Upper lobe of right lung (tissue), 1 donor: ENCODE measurements around the gene TRAM2. TPM values are rescaled to one million over a fixed set of nuclear protein-coding genes. Genes with fewer than 3 reads are reported as not detected.

ENCODE experiments used
- ATAC-seq: fragments of 200-7000 bp; cut with Tn5 transposase; one replicate; pipeline ENCODE4 v1.9.1; 2020; ENCODE audit warnings: mild to moderate bottlenecking, moderate library complexity
- DNase-seq: peaks from one replicate; pipeline ENCODE4 v3.0.0-alpha.2; 2020
- H3K27ac ChIP-seq: fragments of 200-600 bp; one replicate; pipeline ENCODE4 v1.8.0; 2022
- H3K27me3 ChIP-seq: fragments of 200-600 bp; one replicate; pipeline ENCODE4 v1.8.0; 2022; ENCODE audit warnings: mild to moderate bottlenecking
- H3K36me3 ChIP-seq: fragments of 200-600 bp; one replicate; pipeline ENCODE4 v1.8.0; 2022
- H3K4me1 ChIP-seq: fragments of 200-600 bp; one replicate; pipeline ENCODE4 v1.8.0; 2022
- H3K4me3 ChIP-seq: fragments of 200-600 bp; one replicate; pipeline ENCODE4 v1.8.0; 2022; ENCODE audit warnings: mild to moderate bottlenecking
- H3K9me3 ChIP-seq: fragments of 200-600 bp; one replicate; pipeline ENCODE4 v1.8.0; 2022
- intact Hi-C: fragments of 100-400 bp; cut with DNase I; formaldehyde crosslinking; loops from one replicate; pipeline ENCODE4 v1.11.0; 2022
- long read RNA-seq: library from polyadenylated mRNA; unstranded; transcript quantifications from one replicate; pipeline ENCODE4 v2.0.0, GENCODE V29; 2021
- total RNA-seq: library from RNA; stranded (reverse); fragmentation: NEBNext Ultra II Directional; extraction: Animal tissue kit (Norgen Biotek cat#: 25700); gene quantifications from one replicate; pipeline ENCODE4 v1.2.1, GENCODE V29; 2021
- TF ChIP-seq, protein P1 (sequence below): fragments of 200-600 bp; IDR thresholded peaks from one replicate; pipeline ENCODE4 v1.8.0; 2022; ENCODE audit warnings: antibody characterized with exemption
- donor health status: DM: no; HTN: yes; CAD: no; lungs with severe emphysema.

TRAM2 gene, protein sequence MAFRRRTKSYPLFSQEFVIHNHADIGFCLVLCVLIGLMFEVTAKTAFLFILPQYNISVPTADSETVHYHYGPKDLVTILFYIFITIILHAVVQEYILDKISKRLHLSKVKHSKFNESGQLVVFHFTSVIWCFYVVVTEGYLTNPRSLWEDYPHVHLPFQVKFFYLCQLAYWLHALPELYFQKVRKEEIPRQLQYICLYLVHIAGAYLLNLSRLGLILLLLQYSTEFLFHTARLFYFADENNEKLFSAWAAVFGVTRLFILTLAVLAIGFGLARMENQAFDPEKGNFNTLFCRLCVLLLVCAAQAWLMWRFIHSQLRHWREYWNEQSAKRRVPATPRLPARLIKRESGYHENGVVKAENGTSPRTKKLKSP
- 24.2 TPM for total RNA-seq
- long read RNA-seq, full-length matches to known transcripts, result 35 of 73 reads
- long read RNA-seq, partial matches to known transcripts, result 6 of 73 reads
- long read RNA-seq, other reads (novel, unspliced or antisense), result 32 of 73 reads

DNA sequence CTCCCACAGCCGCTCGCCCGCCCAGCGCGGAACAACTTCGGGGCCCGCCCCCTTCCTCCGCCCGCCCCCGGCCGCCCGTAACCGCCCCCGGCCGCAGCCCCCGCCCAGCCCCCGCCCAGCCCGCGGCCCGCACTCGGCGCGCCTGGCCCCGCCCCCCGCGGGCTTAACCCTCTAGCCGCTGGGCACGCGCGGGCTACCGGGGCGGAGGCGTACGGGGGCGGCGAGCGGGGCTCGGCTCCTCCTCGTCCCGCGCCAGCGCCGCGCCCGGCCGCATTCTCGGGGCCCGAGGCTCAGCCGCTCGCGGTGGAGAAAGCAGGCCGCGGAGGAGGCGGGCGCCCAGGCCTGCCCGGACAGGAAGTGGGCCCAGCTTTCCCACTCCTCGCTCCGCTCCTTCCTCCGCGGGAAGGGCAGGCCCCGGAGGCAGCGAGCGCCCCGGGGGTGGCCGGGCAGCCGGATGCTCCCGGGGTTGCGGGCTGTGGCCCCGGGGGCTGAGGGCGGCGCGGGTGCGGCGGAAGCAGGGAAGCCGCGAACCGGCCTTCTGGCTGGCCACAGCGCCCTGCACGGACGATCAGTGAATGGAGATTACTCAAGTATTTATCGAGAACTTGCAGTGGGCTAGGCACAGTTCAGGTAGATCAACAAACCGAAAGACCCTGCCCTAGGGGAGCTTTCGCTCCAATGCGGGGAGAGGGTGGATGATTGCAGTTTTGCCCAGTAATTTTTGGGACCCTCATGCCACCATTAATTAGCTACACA lies at the start of gene TRAM2:
TSS of gene TRAM2 (minus strand) at position 39 of the 756 bp plus-strand sequence. CDS start 145 bp downstream, outside the sequence.
- TF ChIP-seq, protein P1, sequence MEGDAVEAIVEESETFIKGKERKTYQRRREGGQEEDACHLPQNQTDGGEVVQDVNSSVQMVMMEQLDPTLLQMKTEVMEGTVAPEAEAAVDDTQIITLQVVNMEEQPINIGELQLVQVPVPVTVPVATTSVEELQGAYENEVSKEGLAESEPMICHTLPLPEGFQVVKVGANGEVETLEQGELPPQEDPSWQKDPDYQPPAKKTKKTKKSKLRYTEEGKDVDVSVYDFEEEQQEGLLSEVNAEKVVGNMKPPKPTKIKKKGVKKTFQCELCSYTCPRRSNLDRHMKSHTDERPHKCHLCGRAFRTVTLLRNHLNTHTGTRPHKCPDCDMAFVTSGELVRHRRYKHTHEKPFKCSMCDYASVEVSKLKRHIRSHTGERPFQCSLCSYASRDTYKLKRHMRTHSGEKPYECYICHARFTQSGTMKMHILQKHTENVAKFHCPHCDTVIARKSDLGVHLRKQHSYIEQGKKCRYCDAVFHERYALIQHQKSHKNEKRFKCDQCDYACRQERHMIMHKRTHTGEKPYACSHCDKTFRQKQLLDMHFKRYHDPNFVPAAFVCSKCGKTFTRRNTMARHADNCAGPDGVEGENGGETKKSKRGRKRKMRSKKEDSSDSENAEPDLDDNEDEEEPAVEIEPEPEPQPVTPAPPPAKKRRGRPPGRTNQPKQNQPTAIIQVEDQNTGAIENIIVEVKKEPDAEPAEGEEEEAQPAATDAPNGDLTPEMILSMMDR, result peak; percentile 27
- H3K4me1 ChIP-seq, result peaks cover 32% of the 10 kb centered on the region

DNA sequence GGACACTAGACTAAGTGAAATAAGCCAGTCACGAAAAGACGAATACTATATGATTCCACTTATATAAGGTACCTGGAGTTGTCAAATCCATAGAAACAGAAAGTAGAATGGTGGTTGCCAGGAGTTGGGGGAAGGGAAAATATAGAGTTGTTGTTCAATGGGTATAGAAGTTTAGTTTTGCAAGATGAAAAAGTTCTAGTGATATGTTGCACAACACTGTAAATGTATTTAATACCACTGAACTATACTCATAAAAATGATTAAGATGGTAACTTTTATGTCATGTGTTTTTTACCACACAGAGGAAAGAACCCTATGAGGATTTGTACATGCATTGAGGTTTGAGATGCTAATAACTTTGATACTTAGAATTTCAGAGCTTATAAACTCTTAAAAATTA lies 46.0 kb upstream of the TRAM2 start:
- no peaks in the 10 kb centered on the region for H3K9me3 ChIP-seq
- H3K4me3 ChIP-seq, result no peak overlapping the region
- DNase-seq, result no peak
- intact Hi-C loops, result no loop called here
- H3K27me3 ChIP-seq, result no peaks in the 10 kb centered on the region
- H3K36me3 ChIP-seq, result no peaks in the 10 kb centered on the region
- no peak overlapping the region for H3K27ac ChIP-seq
- TF ChIP-seq, protein P1, result no peak
- ATAC-seq, result no peak
- no peaks in the 10 kb centered on the region for H3K4me1 ChIP-seq

More for the DNA sequence above, at the start of gene TRAM2:
- H3K4me3 ChIP-seq, result peak within 1 kb of the TSS; percentile 84
- DNase-seq (peak; percentile 93), ATAC-seq (peak; percentile 92)
- no peaks in the 10 kb centered on the region for H3K9me3 ChIP-seq
- intact Hi-C loops, result no loop called here
- H3K27ac ChIP-seq, result peak within 1 kb of the TSS; percentile 99
- no peaks in the 10 kb centered on the region for H3K36me3 ChIP-seq
- no peaks in the 10 kb centered on the region for H3K27me3 ChIP-seq

DNA sequence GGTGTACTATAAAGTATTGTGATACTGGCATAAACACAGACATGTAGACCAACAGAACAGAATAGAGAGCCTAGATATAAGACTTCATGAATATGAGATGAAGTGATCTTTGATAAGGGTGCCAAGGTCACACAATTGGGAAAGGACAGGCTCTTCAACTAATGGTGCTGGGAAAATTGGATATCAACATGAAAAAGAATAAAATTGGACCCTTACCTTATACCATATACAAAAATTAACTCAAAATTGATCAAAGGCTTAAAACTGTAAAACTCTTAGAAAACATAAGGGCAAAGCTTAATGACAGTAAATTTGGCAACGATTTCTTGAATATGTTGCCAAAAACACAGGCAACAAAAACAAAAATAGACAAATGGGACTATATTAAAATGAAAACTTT lies 44.8 kb upstream of the TRAM2 start:
- Histone ChIP-seq H3K36me3 (no peaks in the 10 kb centered on the region), H3K9me3 (no peaks in the 10 kb centered on the region), H3K4me1 (no peaks in the 10 kb centered on the region), H3K27ac (no peak overlapping the region), H3K27me3 (no peaks in the 10 kb centered on the region), H3K4me3 (no peak overlapping the region)
- DNase-seq (no peak), ATAC-seq (no peak)
- intact Hi-C loops, result no loop called here
- TF ChIP-seq, protein P1, result no peak

DNA sequence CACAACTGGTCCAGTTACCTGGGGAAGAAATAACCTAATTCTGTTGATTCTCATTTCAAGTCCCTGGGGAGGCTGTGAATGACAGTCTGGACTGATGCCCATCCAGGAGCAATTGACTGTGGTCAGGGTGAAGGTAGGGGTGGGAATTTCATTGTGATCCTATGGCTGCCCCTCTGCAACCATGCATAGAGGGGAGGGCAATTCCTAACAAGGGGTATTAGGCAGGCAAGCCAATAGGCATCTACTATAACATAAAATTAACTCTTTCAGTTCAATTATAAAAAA lies 44.0 kb upstream of the TRAM2 start:
- DNase-seq (no peak), ATAC-seq (no peak)
- Histone ChIP-seq H3K9me3 (no peaks in the 10 kb centered on the region), H3K27ac (no peak overlapping the region), H3K27me3 (no peaks in the 10 kb centered on the region), H3K4me3 (no peak overlapping the region), H3K4me1 (no peaks in the 10 kb centered on the region), H3K36me3 (no peaks in the 10 kb centered on the region)
- intact Hi-C loops, result no loop called here
- TF ChIP-seq, protein P1, result no peak

DNA sequence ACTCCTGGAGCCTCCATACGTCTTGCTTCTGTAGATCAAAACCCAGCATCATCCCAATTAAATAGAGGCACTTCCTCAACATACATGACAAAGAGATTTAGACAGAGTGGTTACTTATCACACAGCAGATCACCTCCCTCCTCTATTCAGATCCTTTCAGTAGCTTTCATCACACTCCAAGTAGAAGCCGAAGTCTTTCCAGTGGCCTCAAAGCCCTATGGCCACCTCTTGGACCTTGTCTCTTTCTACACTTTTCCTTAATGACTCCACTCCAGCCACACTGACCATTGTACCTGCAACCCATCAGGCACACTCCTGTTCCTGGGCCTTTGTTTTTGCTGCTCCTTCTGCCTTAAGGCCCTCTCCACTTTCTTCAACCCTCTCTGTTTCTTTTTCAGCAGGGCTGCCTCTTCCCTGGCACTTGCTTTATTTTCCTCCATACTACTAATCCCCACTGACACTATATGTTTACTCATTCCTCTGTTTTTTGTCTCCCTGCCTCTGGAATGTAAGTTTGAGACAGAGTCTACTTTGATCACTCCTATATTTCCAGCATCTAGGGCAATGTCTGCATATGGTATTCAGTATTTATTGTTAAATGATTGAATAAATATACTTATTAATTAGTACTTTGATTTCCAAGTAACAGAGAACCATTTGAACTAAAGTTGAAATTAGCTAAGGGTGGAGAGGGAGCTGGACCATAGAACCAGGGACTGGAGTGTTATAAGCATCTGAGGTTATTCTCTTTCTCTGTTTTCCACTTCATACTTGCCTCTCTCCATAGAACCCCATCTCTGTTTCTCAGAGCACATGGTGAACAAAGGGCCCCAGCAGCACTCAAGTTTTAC lies 43.4 kb upstream of the TRAM2 start:
- ATAC-seq (no peak), DNase-seq (no peak)
- no peaks in the 10 kb centered on the region for H3K9me3 ChIP-seq
- intact Hi-C loops, result no loop called here
- H3K4me3 ChIP-seq, result no peak overlapping the region
- TF ChIP-seq, protein P1, result no peak
- no peaks in the 10 kb centered on the region for H3K27me3 ChIP-seq
- H3K36me3 ChIP-seq, result no peaks in the 10 kb centered on the region
- no peaks in the 10 kb centered on the region for H3K4me1 ChIP-seq
- no peak overlapping the region for H3K27ac ChIP-seq
